Ecto neural progenitor cell (in vitro differentiated cells): ENCODE results near the gene CDHR1.

ENCODE experiments used
- DNase-seq: peaks from one replicate; pipeline ENCODE4 v3.0.0-alpha.2; 2018; ENCODE audit warnings: low spot score

CDHR1 gene

GRCh38 chr10:84200537-84201243 lies 6.4 kb downstream of the CDHR1 start:
- DNase-seq: no peak

- no peak for DNase-seq
These were observed 6.9 kb downstream of the CDHR1 start for GRCh38 chr10:84201244-84201606.

GRCh38 chr10:84201682-84202081 lies 7.3 kb downstream of the CDHR1 start:
- DNase-seq: no peak

- DNase-seq: no peak
These were observed 8.0 kb downstream of the CDHR1 start for GRCh38 chr10:84202349-84202748.

- no peak for DNase-seq
These were observed 9.8 kb downstream of the CDHR1 start for GRCh38 chr10:84204122-84204521.

- DNase-seq: no peak
These were observed 10.3 kb downstream of the CDHR1 start for GRCh38 chr10:84204610-84205009.

- DNase-seq: peak; percentile 76
These were observed 10.9 kb downstream of the CDHR1 start for GRCh38 chr10:84205049-84205852.

- DNase-seq: no peak
These were observed 11.7 kb downstream of the CDHR1 start for GRCh38 chr10:84205853-84206525.

GRCh38 chr10:84208023-84208422 lies 13.7 kb downstream of the CDHR1 start:
- DNase-seq: no peak

- DNase-seq: no peak
These were observed 17.2 kb downstream of the CDHR1 start for GRCh38 chr10:84211566-84211965.

GRCh38 chr10:84212014-84212413 lies 17.7 kb downstream of the CDHR1 start:
- no peak for DNase-seq

- DNase-seq: no peak
These were observed 18.7 kb downstream of the CDHR1 start for GRCh38 chr10:84213076-84213475.

- DNase-seq: no peak
These were observed 19.8 kb downstream of the CDHR1 start for GRCh38 chr10:84214046-84214572.

GRCh38 chr10:84214612-84215235 lies 20.4 kb downstream of the CDHR1 start:
- peak; percentile 66 for DNase-seq

- DNase-seq: no peak
These were observed 22.5 kb downstream of the CDHR1 start for GRCh38 chr10:84216834-84217233.

- no peak for DNase-seq
These were observed 23.4 kb downstream of the CDHR1 start for GRCh38 chr10:84217746-84218145.

GRCh38 chr10:84221916-84222315 lies 27.6 kb downstream of the CDHR1 start:
- DNase-seq: no peak

GRCh38 chr10:84224411-84225028 lies 30.2 kb downstream of the CDHR1 start:
- no peak for DNase-seq

- no peak for DNase-seq
These were observed 31.3 kb downstream of the CDHR1 start, which contains the start of gene LRIT2 for GRCh38 chr10:84225427-84226173. LRIT2 (minus strand) TSS chr10:84225544; CDS start chr10:84225520, 24 bp downstream.

- no peak for DNase-seq
These were observed 32.3 kb downstream of the CDHR1 start for GRCh38 chr10:84226616-84227015.

GRCh38 chr10:84227810-84228209 lies 33.5 kb downstream of the CDHR1 start:
- no peak for DNase-seq
